Activated CD4-positive, CD25-positive, alpha-beta regulatory T cell (primary cell): ENCODE data around the gene SIPA1L3.

Experiments
- DNase-seq, 4 experiments: peaks; one replicate each; lab custom pipeline; 2025; lab: John Stamatoyannopoulos, UW

The SIPA1L3 gene

DNA sequence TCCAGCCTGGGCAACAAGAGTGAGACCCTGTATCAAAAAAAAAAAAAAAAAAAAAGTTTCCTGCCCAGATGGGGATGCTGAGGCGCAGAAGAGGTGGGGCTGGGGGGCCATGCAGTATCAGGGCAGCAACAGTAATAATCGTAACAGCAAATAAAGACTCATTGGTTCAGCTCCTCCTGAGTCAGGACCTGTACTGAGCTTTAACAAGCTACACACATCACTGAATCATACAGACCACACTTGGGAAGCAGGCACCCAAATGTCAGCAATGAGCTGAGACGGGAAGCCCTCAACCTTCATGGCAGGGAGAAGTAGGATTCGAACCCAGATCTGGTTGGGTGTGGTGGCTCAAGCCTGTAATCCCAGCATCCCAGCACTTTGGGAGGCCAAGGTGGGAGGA is 327.6 kb downstream of the SIPA1L3 start:
- no peak for DNase-seq

GRCh38 chr19:38239816-38240215 is 332.8 kb downstream of the SIPA1L3 start:
- DNase-seq, result no peak

DNA sequence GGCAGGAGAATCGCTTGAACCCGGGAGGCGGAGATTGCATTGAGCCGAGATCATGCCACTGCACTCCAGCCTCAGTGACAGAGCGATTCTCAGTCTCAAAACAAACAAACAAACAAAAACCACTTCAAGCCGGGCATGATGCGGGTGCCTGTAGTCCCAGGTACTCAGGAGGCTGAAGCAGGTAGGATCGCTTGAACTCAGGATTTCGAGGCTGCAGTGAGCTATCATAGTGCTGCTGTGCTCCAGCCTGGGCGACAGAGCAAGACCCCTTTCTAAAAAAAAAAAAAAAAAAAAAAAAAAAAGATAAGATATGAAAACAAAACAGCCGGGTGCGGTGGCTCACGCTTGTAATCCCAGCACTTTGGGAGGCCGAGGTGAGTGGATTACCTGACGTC is 336.3 kb downstream of the SIPA1L3 start:
- no peak for DNase-seq

DNA sequence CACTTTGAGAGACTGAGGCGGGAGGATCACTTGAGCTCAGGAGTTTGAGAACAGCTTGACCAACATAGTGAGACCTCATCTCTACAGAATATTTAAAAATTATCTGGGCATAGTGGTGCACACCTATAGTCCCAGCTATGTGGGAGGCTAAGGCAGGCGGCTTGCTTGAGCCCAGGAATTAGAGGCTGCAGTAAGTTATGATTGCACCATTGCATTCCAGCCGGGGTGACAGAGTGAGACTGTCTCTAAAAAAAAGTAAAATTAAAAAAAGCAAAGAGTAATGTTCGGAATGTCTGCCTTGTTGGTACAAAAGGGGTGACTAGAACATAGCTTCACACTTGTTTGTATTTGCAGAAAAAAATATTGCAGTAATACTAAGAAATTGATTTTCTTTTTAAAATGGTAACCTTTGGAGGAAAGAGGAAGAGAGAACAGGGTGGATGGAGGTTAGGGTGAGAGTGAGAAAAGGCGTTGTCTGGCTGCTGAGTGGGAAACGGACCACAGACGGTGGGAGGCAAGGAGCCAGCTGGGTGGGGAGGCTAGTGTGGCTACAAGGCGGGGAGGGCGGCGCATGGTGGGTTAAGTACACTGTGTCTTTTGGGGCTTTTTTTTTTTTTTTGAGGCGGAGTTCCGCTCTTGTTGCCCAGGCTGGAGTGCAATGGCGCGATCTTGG is 339.0 kb downstream of the SIPA1L3 start:
- no peak for DNase-seq

DNA sequence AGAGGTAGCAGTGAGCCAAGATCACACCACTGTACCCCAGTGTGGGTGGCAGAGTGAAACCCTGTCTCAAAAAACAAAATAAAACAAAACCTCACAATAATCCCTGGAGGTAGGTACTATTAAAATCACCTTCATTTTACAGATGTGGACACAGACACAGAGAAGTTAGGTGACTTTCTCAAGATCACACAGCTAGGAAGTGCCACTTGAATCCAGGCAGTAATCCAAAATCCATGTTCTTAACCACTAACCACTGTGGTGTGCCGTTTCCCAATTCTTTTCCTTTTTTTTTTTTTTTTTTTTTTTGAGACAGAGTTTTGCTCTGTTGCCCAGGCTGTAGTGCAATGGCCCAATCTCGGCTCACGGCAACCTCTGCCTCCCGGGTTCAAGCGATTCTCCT is 340.1 kb downstream of the SIPA1L3 start:
- no peak for DNase-seq

- DNase-seq, result no peak
Observed at GRCh38 chr19:38247734-38248268, 340.8 kb downstream of the SIPA1L3 start.

- DNase-seq, result no peak
Observed at GRCh38 chr19:38248421-38248820, 341.4 kb downstream of the SIPA1L3 start.

- DNase-seq, result no peak
Observed at GRCh38 chr19:38250428-38250820, 343.4 kb downstream of the SIPA1L3 start.

- no peak for DNase-seq
Observed at GRCh38 chr19:38250821-38251563, 344.0 kb downstream of the SIPA1L3 start.

DNA sequence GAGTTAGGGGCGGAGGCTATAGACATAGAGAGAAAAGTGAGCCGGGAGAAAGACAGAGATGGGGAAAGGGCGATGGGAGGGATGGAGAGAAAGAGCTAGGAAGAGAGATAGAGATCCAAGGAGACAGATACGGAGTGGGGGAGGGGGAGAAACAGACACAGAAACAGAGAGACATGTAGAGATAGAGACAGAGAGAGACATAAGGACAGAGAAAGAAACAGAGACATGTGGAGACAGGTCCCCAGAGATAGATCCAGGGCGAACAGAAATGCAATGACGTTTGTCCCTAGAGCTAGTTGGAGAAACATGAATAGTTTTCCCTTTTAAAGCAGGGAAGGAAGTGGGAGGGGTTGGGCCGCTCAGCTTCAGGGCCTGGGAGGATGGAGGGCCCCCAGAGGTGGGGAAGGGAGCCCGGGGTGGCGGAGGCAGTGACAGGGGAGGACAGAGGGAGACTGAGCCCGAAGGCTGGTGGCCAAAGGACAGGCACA is 344.6 kb downstream of the SIPA1L3 start:
- no peak for DNase-seq

DNA sequence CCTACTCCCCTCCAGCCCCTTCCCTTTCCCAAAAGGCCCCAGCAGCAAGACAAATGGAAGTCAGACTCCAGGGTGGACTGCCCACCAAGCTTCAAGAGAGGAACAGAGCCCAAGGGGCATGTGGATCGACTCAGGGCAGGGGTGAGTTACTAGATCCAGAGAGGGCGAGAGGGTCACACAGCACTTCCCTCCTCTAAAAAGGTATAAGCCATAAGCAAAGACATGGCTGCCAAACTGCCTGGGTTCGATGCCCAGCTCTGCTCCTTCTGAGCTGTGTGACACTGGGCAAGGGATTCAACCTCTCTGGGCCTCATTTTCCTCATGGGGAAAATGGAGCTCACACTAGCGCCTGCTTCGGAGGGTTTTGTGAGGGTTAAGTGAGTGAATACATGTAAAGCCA is 345.4 kb downstream of the SIPA1L3 start:
- DNase-seq, result no peak

GRCh38 chr19:38252941-38253691 is 346.1 kb downstream of the SIPA1L3 start:
- DNase-seq, result no peak

- no peak for DNase-seq
Observed at GRCh38 chr19:38253788-38254187, 346.8 kb downstream of the SIPA1L3 start.

- DNase-seq, result no peak
Observed at GRCh38 chr19:38255383-38256014, 348.5 kb downstream of the SIPA1L3 start.
